Neural cell (in vitro differentiated cells): ENCODE data around the gene SCARB2. TPM values are rescaled to one million over a fixed set of nuclear protein-coding genes. Genes with fewer than 3 reads are reported as not detected.

Experiments used
- H2AFZ ChIP-seq: fragments of 200-600, 300-800 bp; sonication (generic), shearing (Covaris generic); 2 replicates; pipeline ENCODE4 v1.6.0; 2014; ENCODE audit warnings: low read depth, mild to moderate bottlenecking, antibody characterized with exemption, low read length, moderate library complexity
- H3F3A ChIP-seq: fragments of 200-600 bp; shearing (Covaris generic); 2 replicates; pipeline ENCODE4 v1.6.1; 2016; ENCODE audit warnings: mild to moderate bottlenecking, moderate library complexity, mixed read lengths, antibody characterized with exemption, low read length; ENCODE audit not compliant: insufficient read depth, poor library complexity, severe bottlenecking
- H3K27ac ChIP-seq: fragments of 200-600, 300-800 bp; sonication (generic), shearing (Covaris generic); 2 replicates; pipeline ENCODE4 v1.5.1; 2014; ENCODE audit warnings: mild to moderate bottlenecking, low read length, moderate library complexity
- H3K27me3 ChIP-seq: fragments of 300-800, 200-600 bp; sonication (generic), shearing (Covaris generic); 2 replicates; pipeline ENCODE4 v1.6.0; 2014; ENCODE audit warnings: mild to moderate bottlenecking, low read depth, low read length, moderate library complexity; ENCODE audit not compliant: insufficient read depth
- H3K36me3 ChIP-seq: fragments of 300-800, 200-600 bp; sonication (generic), shearing (Covaris generic); 2 replicates; pipeline ENCODE4 v1.5.1; 2014; ENCODE audit warnings: mild to moderate bottlenecking, antibody characterized with exemption, low read length, moderate library complexity; ENCODE audit not compliant: insufficient read depth
- H3K4me2 ChIP-seq: fragments of 300-800, 200-600 bp; sonication (generic), shearing (Covaris generic); 2 replicates; pipeline ENCODE4 v1.6.0; 2014; ENCODE audit warnings: mild to moderate bottlenecking, low read length
- H3K4me3 ChIP-seq: fragments of 300-800, 200-600 bp; sonication (generic), shearing (Covaris generic); 2 replicates; pipeline ENCODE4 v1.5.1; 2014; ENCODE audit warnings: mild to moderate bottlenecking, low read length, moderate library complexity
- H3K79me2 ChIP-seq: fragments of 200-600 bp; shearing (Covaris generic); replicated peaks from 2 replicates; pipeline ENCODE4 v1.6.0; 2014; ENCODE audit warnings: mild to moderate bottlenecking, low read length, moderate library complexity; ENCODE audit not compliant: insufficient read depth
- H3K9ac ChIP-seq: fragments of 300-800, 200-600 bp; sonication (generic), shearing (Covaris generic); 2 replicates; pipeline ENCODE4 v1.6.1; 2016; ENCODE audit warnings: mild to moderate bottlenecking, low read length, mixed read lengths
- H3K9me2 ChIP-seq: fragments of 200-600 bp; shearing (Covaris generic); 2 replicates; pipeline ENCODE4 v1.6.1; 2016; ENCODE audit warnings: mild to moderate bottlenecking, low read length, mixed read lengths; ENCODE audit not compliant: insufficient read depth
- H3K9me3 ChIP-seq: fragments of 200-600, 300-800 bp; sonication (generic), shearing (Covaris generic); 2 replicates; pipeline ENCODE4 v1.6.1; 2016; ENCODE audit warnings: mild to moderate bottlenecking, mixed run types, low read length, moderate library complexity, mixed read lengths
- H4K20me1 ChIP-seq: fragments of 200-600 bp; shearing (Covaris generic); 2 replicates; pipeline ENCODE4 v1.6.1; 2016; ENCODE audit warnings: mild to moderate bottlenecking, mixed run types; ENCODE audit not compliant: insufficient read depth
- CTCF ChIP-seq: fragments of 450-650 bp; IDR thresholded peaks from 2 replicates; pipeline ENCODE4 v1.5.1; 2014; ENCODE audit warnings: antibody characterized with exemption, mild to moderate bottlenecking, moderate library complexity; ENCODE audit not compliant: poor library complexity, severe bottlenecking
- EP300 ChIP-seq: fragments of 450-650 bp; conservative IDR thresholded peaks from 2 replicates; pipeline ENCODE4 v1.6.1; 2014; ENCODE audit warnings: antibody characterized with exemption, mild to moderate bottlenecking, moderate library complexity; ENCODE audit not compliant: poor library complexity, severe bottlenecking
- EZH2 ChIP-seq: fragments of 200-600, 300-800 bp; shearing (Covaris generic), sonication (generic); IDR thresholded peaks from 2 replicates; pipeline ENCODE4 v1.6.1; 2014; ENCODE audit warnings: antibody characterized with exemption, low read length, borderline replicate concordance, mild to moderate bottlenecking; ENCODE audit not compliant: insufficient read depth, poor library complexity, severe bottlenecking
- MXI1 ChIP-seq: fragments of 450-650 bp; conservative IDR thresholded peaks from 2 replicates; pipeline ENCODE4 v1.6.1; 2014; ENCODE audit warnings: antibody characterized with exemption, mild to moderate bottlenecking; ENCODE audit not compliant: poor library complexity, severe bottlenecking
- POLR2AphosphoS5 ChIP-seq: IDR thresholded peaks from 2 replicates; pipeline ENCODE4 v1.6.1; 2012
- RAD21 ChIP-seq: fragments of 450-650 bp; conservative IDR thresholded peaks from 2 replicates; pipeline ENCODE4 v1.6.1; 2014; ENCODE audit warnings: antibody characterized with exemption, mild to moderate bottlenecking, moderate library complexity
- REST ChIP-seq: IDR thresholded peaks from 2 replicates; pipeline ENCODE4 v1.6.1; 2012; ENCODE audit warnings: borderline replicate concordance
- SMC3 ChIP-seq: fragments of 450-650 bp; conservative IDR thresholded peaks from 2 replicates; pipeline ENCODE4 v1.6.1; 2014; ENCODE audit warnings: antibody characterized with exemption, mild to moderate bottlenecking, moderate library complexity; ENCODE audit not compliant: poor library complexity
- TAF1 ChIP-seq: IDR thresholded peaks from 2 replicates; pipeline ENCODE4 v1.6.1; 2012; ENCODE audit warnings: low read depth
- polyA plus RNA-seq: library from polyadenylated mRNA; depleted of rRNA; stranded (reverse); fragments of >200 nt; gene quantifications from 2 replicates; pipeline ENCODE4 v1.2.3, GENCODE V29; 2014

SCARB2 gene
- polyA plus RNA-seq, 1 donor from 2014 or later = 256 TPM

- Histone ChIP-seq H3K9me3 (no peaks in the 10 kb centered on the region), H3K9me2 (no peaks in the 10 kb centered on the region), H3K4me3 (no peak overlapping the region), H3K79me2 (no peaks in the 10 kb centered on the region), H3F3A (no peaks in the 10 kb centered on the region), H3K27me3 (no peaks in the 10 kb centered on the region), H3K27ac (no peak overlapping the region), H3K4me2 (no peak overlapping the region), H2AFZ (no peak overlapping the region), H4K20me1 (no peaks in the 10 kb centered on the region), H3K36me3 (no peaks in the 10 kb centered on the region), H3K9ac (no peak overlapping the region)
- TF ChIP-seq RAD21 (no peak), REST (no peak), EP300 (no peak), EZH2 (no peak), TAF1 (no peak), MXI1 (no peak), CTCF (no peak), POLR2AphosphoS5 (no peak), SMC3 (no peak)
These were observed 10.5 kb upstream of the SCARB2 start for GRCh38 chr4:76224171-76224570.

GRCh38 chr4:76219299-76220055, 5.9 kb upstream of the SCARB2 start:
- H3K4me3 ChIP-seq = no peak overlapping the region
- no peaks in the 10 kb centered on the region for H3F3A ChIP-seq
- H2AFZ ChIP-seq = no peak overlapping the region
- H3K9me3 ChIP-seq = no peaks in the 10 kb centered on the region
- H3K36me3 ChIP-seq = no peaks in the 10 kb centered on the region
- no peaks in the 10 kb centered on the region for H3K79me2 ChIP-seq
- TF ChIP-seq EZH2 = no peak
- TF ChIP-seq REST = no peak
- H3K27me3 ChIP-seq = no peaks in the 10 kb centered on the region
- no peak overlapping the region for H3K9ac ChIP-seq
- H3K9me2 ChIP-seq = no peaks in the 10 kb centered on the region
- H3K4me2 ChIP-seq = no peak overlapping the region
- no peaks in the 10 kb centered on the region for H4K20me1 ChIP-seq
- no peak overlapping the region for H3K27ac ChIP-seq
